D721Med (cell line): ENCODE data around the gene TMEM272.

Source experiments
- DNase-seq: peaks from one replicate; pipeline ENCODE4 v3.0.0; 2011; ENCODE audit warnings: low spot score; ENCODE audit not compliant: insufficient read length
- FAIRE-seq: peaks from 2 replicates; lab custom pipeline; 2011; peaks lifted over from hg19 to GRCh38; lab: Jason Lieb, UNC
- CTCF ChIP-seq: IDR thresholded peaks from 2 replicates; pipeline ENCODE4 v1.5.1; 2012; ENCODE audit warnings: mild to moderate bottlenecking, control low read depth; ENCODE audit not compliant: insufficient read depth; ENCODE audit errors: missing control alignments

The TMEM272 gene

DNA sequence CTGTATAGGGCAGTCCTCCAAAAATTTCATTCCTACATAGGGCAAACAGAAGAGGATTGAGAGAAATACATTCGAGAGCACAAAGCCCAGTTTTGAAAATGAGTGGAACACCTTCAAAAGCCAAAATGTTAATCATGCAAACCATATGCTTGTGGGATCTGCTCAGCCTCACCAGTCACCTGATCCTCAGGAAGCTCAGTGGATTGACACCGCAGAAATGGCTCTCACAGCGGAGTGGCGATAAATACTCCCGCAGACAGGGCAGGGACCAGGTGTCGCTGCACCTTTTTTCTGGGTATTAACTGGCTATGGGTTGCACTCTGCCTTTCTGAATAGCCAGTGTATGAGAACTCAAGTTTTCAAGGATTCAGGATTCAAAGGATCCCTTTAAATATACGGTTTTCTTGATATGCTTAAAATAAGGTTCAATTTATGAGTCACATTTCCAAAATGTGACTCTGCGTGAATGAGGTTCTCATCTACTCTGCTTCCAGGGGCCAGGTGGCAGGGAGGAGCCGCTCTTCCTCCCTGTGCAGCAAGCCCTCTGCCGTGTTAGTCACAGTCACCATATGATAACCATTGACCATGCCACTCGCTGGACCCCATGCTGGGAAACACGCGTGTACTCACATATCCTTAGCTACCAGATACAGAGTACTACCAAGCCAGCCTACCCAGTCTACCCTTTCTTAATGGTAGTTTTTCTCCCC lies 22.7 kb downstream of the TMEM272 start:
- TF ChIP-seq CTCF = no peak
- FAIRE-seq (no peak), DNase-seq (no peak)

DNA sequence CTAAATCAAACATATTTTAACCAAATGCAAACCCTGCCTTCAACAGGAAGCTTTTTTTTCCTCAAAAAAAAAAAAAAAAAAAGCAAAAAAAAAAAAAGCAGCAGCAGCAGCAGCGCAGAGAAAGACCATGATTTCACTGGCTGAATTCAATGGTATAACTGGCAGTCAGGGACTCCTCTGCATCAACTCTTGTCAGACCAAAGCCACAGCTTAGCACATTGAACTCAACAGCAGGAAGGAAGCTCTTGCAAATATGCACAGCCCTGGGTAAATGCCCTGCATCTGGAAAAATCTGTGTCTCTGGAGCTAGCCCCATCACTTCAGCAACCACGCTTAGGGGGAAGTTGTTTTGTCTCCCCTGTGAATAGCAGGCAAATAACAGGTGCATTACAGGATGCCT lies 23.4 kb downstream of the TMEM272 start:
- no peak for TF ChIP-seq CTCF
- DNase-seq (no peak), FAIRE-seq (no peak)

DNA sequence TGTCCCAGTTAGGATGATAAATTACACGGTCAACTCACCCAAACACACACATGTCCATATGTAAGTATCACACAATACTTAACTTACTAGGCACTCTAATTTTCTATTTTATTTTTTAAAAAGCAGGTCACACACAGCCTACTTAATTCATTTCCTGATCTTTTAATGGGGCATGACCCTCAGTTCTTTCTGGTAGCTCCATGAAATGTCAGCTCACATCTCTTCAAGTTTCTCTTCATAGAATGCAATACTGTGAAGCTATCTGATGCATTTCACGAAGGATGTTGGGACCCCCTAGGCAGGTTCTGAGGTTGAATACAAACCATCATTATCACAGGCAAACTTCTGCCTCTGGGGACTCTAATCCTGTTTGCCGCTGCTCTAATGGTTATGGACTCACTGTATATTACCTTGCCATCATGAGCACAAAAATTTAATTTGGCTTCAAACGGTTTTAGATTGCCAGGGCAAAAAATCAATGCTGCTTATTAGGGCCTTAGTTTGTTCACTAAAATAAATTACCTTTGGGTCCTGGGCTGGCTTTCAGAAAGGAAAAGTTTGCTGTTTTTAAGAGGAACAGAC lies 24.9 kb downstream of the TMEM272 start:
- no peak for FAIRE-seq
- TF ChIP-seq CTCF = no peak
- no peak for DNase-seq

DNA sequence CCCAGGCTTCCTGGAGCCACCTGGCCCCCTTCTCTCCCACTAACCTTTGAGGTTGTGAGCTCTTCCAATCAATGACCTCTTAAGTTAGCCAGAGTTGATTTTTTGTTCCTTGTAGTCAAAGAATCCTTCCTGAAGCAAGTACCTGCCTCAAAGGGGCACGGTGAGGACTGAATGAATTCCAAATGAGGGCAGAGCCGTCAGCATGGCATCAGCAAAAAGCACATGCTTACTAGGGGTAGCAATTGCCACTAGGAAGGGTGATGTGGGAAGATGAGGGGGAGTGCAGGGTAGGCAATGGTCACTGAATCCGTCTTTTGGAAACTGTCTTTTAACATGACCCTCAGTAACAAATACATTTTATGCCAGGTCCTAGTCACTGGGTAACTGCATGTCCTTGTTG lies 25.4 kb downstream of the TMEM272 start:
- no peak for TF ChIP-seq CTCF
- FAIRE-seq = no peak

GRCh38 chr13:51818781-51819511 lies 26.0 kb downstream of the TMEM272 start:
- DNase-seq (no peak), FAIRE-seq (no peak)
- no peak for TF ChIP-seq CTCF

More for the DNA sequence above, 25.4 kb downstream of the TMEM272 start:
- DNase-seq = no peak

GRCh38 chr13:51818276-51818675 lies 26.7 kb downstream of the TMEM272 start:
- FAIRE-seq (no peak), DNase-seq (no peak)
- TF ChIP-seq CTCF = no peak
